A673 (cell line): ENCODE results near the gene PROZ. TPM values are rescaled to one million over a fixed set of nuclear protein-coding genes. Genes with fewer than 3 reads are reported as not detected.

ENCODE experiments used
- BruUV-seq: library from RNA; stranded (reverse); fragments of 400-500 nt; replicated peaks from 2 replicates; lab custom pipeline; 2021; lab: Mats Ljungman, UMichigan
- CTCF ChIA-PET: fragments of 300-600 bp; sonication (Branson Sonifier 250); formaldehyde crosslinking; loops from one replicate; lab custom pipeline; 2022; ENCODE audit warnings: antibody characterized with exemption; lab: Charles Lee
- POLR2A ChIA-PET: fragments of 300-600 bp; sonication (Branson Sonifier 250); formaldehyde crosslinking; loops from one replicate; lab custom pipeline; 2022; ENCODE audit warnings: antibody characterized with exemption; ENCODE audit not compliant: low non-redundant PET; lab: Charles Lee
- DNase-seq: peaks from one replicate; pipeline ENCODE4 v3.0.0-alpha.2; 2015; ENCODE audit warnings: low spot score
- H3K27ac ChIP-seq: fragments of 200-600 bp; sonication (generic); 2 replicates; pipeline ENCODE4 v1.5.1; 2016; ENCODE audit warnings: mixed run types, low read depth, mild to moderate bottlenecking, mixed read lengths, antibody characterized with exemption, low read length; ENCODE audit not compliant: poor library complexity, severe bottlenecking
- H3K27me3 ChIP-seq: fragments of 200-600 bp; sonication (generic); replicated peaks from 2 replicates; pipeline ENCODE4 v1.6.1; 2017; ENCODE audit warnings: mixed run types, low read depth, mild to moderate bottlenecking, mixed read lengths, antibody characterized with exemption, low read length; ENCODE audit not compliant: insufficient read depth, poor library complexity
- H3K36me3 ChIP-seq: fragments of 200-600 bp; sonication (generic); 2 replicates; pipeline ENCODE4 v1.6.1; 2016; ENCODE audit warnings: mixed run types, mild to moderate bottlenecking, mixed read lengths, antibody characterized with exemption, low read length; ENCODE audit not compliant: insufficient read depth, poor library complexity, severe bottlenecking
- H3K4me1 ChIP-seq: fragments of 200-600 bp; sonication (generic); 2 replicates; pipeline ENCODE4 v1.6.1; 2017; ENCODE audit warnings: mixed run types, mild to moderate bottlenecking, mixed read lengths, antibody characterized with exemption, low read length; ENCODE audit not compliant: insufficient read depth, poor library complexity, severe bottlenecking
- H3K4me3 ChIP-seq: fragments of 200-600 bp; sonication (generic); 2 replicates; pipeline ENCODE4 v1.5.1; 2016; ENCODE audit warnings: low read depth, mixed run types, mild to moderate bottlenecking, mixed read lengths, low read length; ENCODE audit not compliant: poor library complexity, severe bottlenecking
- H3K9me3 ChIP-seq: fragments of 200-600 bp; sonication (generic); 2 replicates; pipeline ENCODE4 v1.6.1; 2016; ENCODE audit warnings: mixed run types, low read depth, mild to moderate bottlenecking, mixed read lengths, antibody characterized with exemption, low read length; ENCODE audit not compliant: poor library complexity, severe bottlenecking
- EZH2 ChIP-seq: fragments of 200-600 bp; sonication (generic); IDR thresholded peaks from 2 replicates; pipeline ENCODE4 v1.6.1; 2017; ENCODE audit warnings: borderline replicate concordance, low read depth, mild to moderate bottlenecking, mixed read lengths, antibody characterized with exemption, low read length; ENCODE audit not compliant: poor library complexity, severe bottlenecking
- intact Hi-C: fragments of 100-400 bp; cut with micrococcal nuclease; formaldehyde crosslinking; loops from one replicate; pipeline ENCODE4 v1.10.0; 2022; ENCODE audit not compliant: unreplicated experiment
- total RNA-seq: library from RNA; stranded (reverse); gene quantifications from 2 replicates; pipeline ENCODE4 v1.2.3, GENCODE V29; 2021
- TF ChIP-seq, protein P1 (sequence below): fragments of 300-800, 200-600 bp; sonication (generic); conservative IDR thresholded peaks from 2 replicates; pipeline ENCODE4 v1.5.1; 2017; ENCODE audit warnings: low read depth, mild to moderate bottlenecking, antibody characterized with exemption, low read length, moderate library complexity, mixed read lengths

The PROZ gene
- total RNA-seq, 1 experiment from 2014 or later, result not detected

DNA sequence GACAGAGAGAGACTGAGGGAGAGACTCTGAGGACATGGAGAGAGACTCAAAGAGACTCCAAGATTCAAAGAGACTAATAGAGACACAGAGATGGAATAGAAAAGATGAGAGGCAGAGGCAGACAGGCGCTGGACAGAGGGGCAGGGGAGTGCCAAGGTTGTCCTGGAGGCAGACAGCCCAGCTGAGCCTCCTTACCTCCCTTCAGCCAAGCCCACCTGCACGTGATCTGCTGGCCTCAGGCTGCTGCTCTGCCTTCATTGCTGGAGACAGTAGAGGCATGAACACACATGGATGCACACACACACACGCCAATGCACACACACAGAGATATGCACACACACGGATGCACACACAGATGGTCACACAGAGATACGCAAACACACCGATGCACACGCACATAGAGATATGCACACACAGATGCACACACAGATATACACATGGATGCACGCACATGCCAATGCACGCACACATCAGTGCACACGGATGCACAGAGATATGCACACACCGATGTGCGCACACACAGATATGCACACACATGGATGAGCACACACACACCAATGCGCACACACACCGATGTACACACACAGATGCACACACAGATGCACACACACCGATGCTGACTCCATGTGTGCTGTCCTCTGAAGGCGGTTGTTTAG, 39.2 kb upstream of the PROZ start:
- H3K27ac ChIP-seq, result no peak overlapping the region
- no peaks in the 10 kb centered on the region for H3K36me3 ChIP-seq
- no peak for DNase-seq
- BruUV-seq, result no TSS peak
- intact Hi-C loops, result no loop called here
- POLR2A ChIA-PET, result interaction anchor here (0.5 kb wide), 1 partner anchor 251 kb away, joined by 4 read pairs; no protein-coding TSS in a partner anchor
- H3K27me3 ChIP-seq, result no peaks in the 10 kb centered on the region
- CTCF ChIA-PET, result no interaction called here
- no peak for TF ChIP-seq EZH2
- TF ChIP-seq, protein P1, sequence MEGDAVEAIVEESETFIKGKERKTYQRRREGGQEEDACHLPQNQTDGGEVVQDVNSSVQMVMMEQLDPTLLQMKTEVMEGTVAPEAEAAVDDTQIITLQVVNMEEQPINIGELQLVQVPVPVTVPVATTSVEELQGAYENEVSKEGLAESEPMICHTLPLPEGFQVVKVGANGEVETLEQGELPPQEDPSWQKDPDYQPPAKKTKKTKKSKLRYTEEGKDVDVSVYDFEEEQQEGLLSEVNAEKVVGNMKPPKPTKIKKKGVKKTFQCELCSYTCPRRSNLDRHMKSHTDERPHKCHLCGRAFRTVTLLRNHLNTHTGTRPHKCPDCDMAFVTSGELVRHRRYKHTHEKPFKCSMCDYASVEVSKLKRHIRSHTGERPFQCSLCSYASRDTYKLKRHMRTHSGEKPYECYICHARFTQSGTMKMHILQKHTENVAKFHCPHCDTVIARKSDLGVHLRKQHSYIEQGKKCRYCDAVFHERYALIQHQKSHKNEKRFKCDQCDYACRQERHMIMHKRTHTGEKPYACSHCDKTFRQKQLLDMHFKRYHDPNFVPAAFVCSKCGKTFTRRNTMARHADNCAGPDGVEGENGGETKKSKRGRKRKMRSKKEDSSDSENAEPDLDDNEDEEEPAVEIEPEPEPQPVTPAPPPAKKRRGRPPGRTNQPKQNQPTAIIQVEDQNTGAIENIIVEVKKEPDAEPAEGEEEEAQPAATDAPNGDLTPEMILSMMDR, result no peak
- no peaks in the 10 kb centered on the region for H3K4me1 ChIP-seq
- H3K9me3 ChIP-seq, result no peaks in the 10 kb centered on the region
- no peak overlapping the region for H3K4me3 ChIP-seq

DNA sequence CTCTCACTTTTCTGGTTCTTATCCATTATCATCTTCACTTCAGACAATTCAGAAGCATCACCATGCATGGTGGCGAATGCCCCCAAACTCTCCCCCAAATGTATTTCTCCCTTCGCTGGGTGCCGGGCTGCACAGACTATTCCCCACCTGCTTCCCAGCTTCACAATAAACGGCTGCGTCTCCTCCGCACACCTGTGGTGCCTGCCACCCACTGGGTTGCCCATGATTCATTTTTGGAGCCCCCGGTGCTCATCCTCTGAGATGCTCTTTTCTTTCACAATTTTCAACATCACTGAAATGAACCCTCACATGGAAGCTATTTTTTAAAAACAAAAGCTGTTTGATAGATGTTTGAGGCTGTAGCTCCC, 38.6 kb upstream of the PROZ start:
- H3K4me3 ChIP-seq, result no peak overlapping the region
- H3K36me3 ChIP-seq, result no peaks in the 10 kb centered on the region
- CTCF ChIA-PET, result no interaction called here
- no peaks in the 10 kb centered on the region for H3K4me1 ChIP-seq
- BruUV-seq, result no TSS peak
- intact Hi-C loops, result no loop called here
- DNase-seq, result no peak
- POLR2A ChIA-PET, result interaction anchor here (0.5 kb wide), 1 partner anchor 252 kb away, joined by 4 read pairs; no protein-coding TSS in a partner anchor
- H3K9me3 ChIP-seq, result no peaks in the 10 kb centered on the region
- H3K27me3 ChIP-seq, result no peaks in the 10 kb centered on the region
- no peak overlapping the region for H3K27ac ChIP-seq
- TF ChIP-seq EZH2, result no peak
- TF ChIP-seq, protein P1, result no peak

DNA sequence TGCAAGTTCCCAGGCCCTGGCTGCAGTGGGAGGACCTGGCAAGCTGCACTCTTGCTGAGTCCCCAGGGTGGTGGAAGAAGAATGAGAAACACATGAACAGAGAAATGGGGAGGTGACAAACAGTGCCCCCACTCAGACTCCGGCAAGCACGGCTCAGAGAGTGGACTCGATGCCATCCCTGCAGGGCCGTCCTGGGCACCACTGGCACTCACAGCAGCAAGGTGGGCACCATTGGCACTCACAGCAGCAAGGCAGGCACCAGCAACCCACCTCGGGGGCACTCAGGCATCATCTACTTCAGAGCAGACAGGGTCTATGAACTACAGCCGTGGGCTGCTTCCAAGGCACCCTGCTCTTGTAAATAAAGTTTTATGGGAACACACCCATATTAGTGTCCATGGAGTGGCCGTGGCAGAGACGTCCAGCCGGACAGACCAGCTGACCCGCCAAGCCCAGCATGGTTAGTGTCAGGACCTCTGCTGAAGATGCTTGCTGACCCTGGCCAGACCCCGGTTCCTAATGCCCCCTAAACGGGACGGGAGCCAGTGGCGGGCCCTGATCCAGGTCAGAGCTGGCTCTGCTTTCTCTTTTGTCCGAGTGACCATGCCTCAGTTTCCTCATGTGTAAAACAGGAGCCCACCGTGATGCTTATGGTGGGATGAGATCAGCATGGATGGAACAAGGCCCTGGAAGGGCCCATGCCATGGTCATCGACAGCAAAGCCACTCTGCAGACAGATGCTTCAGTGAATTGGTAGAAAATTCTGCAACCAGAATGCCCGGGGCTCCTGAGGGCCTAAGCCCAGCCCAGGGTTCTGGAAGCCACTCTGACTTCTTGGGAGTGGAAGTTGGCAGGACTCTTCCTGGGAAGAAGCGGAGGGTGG, 37.9 kb upstream of the PROZ start:
- no peak overlapping the region for H3K4me3 ChIP-seq
- H3K9me3 ChIP-seq, result no peaks in the 10 kb centered on the region
- ChIA-PET CTCF (no interaction called here), POLR2A (interaction anchor here (0.5 kb wide), 1 partner anchor 252 kb away, joined by 4 read pairs; no protein-coding TSS in a partner anchor)
- H3K27ac ChIP-seq, result no peak overlapping the region
- no peaks in the 10 kb centered on the region for H3K36me3 ChIP-seq
- BruUV-seq, result no TSS peak
- no peak for DNase-seq
- no peaks in the 10 kb centered on the region for H3K27me3 ChIP-seq
- no peaks in the 10 kb centered on the region for H3K4me1 ChIP-seq
- TF ChIP-seq EZH2, result no peak
- TF ChIP-seq, protein P1, result no peak
- intact Hi-C loops, result no loop called here
